CD4-positive, alpha-beta memory T cell (primary cell): Measurements from ENCODE around the gene WNT8B. TPM values are rescaled to one million over a fixed set of nuclear protein-coding genes. Genes with fewer than 3 reads are reported as not detected.

Source experiments
- CTCF ChIA-PET: fragments of 350-600 bp; sonication (Branson Sonifier 250); formaldehyde crosslinking; loops from one replicate; lab custom pipeline; 2021; ENCODE audit warnings: inconsistent platforms; ENCODE audit not compliant: partially characterized antibody; lab: Charles Lee
- POLR2A ChIA-PET: fragments of 350-600 bp; sonication (Branson Sonifier 250); formaldehyde crosslinking; loops from one replicate; lab custom pipeline; 2021; ENCODE audit not compliant: partially characterized antibody; lab: Charles Lee
- DNase-seq, 5 donors: peaks; one replicate each; pipeline versions ENCODE4 v3.0.0 to v3.0.0-alpha.2; 2020 to 2022; ENCODE audit warnings: mixed read lengths in 1 of 5
- H3K27ac ChIP-seq: one replicate; pipeline ENCODE4 v1.7.0; 2013; ENCODE audit warnings: low read depth, low read length
- H3K27me3 ChIP-seq: 2 replicates; pipeline ENCODE4 v1.7.0; 2013; ENCODE audit warnings: mild to moderate bottlenecking, low read length, moderate library complexity; ENCODE audit not compliant: insufficient read depth
- H3K36me3 ChIP-seq: 2 replicates; pipeline ENCODE4 v1.7.0; 2013; ENCODE audit warnings: mild to moderate bottlenecking, low read length, moderate library complexity; ENCODE audit not compliant: insufficient read depth
- H3K4me1 ChIP-seq: 2 replicates; pipeline ENCODE4 v1.7.0; 2013; ENCODE audit warnings: mild to moderate bottlenecking, low read length, moderate library complexity; ENCODE audit not compliant: insufficient read depth
- H3K4me3 ChIP-seq, 2 donors: one replicate each; pipeline ENCODE4 v1.7.0; 2013; ENCODE audit warnings: low read length in 2 of 2, mild to moderate bottlenecking in 1 of 2
- H3K9me3 ChIP-seq, 2 donors: one replicate each; pipeline ENCODE4 v1.7.0; 2013; ENCODE audit warnings: low read length in 2 of 2, control low read depth in 1 of 2; ENCODE audit not compliant: control insufficient read depth in 1 of 2
- H3K27ac Mint-ChIP-seq, 7 donors: one replicate each; pipeline ENCODE4 v1.8.0; 2020 to 2021; ENCODE audit warnings: mixed read lengths in 7 of 7, mild to moderate bottlenecking in 6 of 7, inconsistent platforms in 3 of 7, moderate library complexity in 3 of 7
- H3K27me3 Mint-ChIP-seq, 2 donors: one replicate each; pipeline ENCODE4 v1.8.0; 2020 to 2021; ENCODE audit warnings: mixed read lengths in 2 of 2
- H3K36me3 Mint-ChIP-seq, 2 donors: one replicate each; pipeline ENCODE4 v1.8.0; 2020 to 2021; ENCODE audit warnings: mixed read lengths in 2 of 2, inconsistent platforms in 1 of 2, mild to moderate bottlenecking in 1 of 2
- H3K4me1 Mint-ChIP-seq, 4 donors: one replicate each; pipeline ENCODE4 v1.8.0; 2020 to 2021; ENCODE audit warnings: mixed read lengths in 4 of 4, mild to moderate bottlenecking in 1 of 4
- H3K4me3 Mint-ChIP-seq, 8 donors: one replicate each; pipeline ENCODE4 v1.8.0; 2020 to 2021; ENCODE audit warnings: mixed read lengths in 8 of 8, mild to moderate bottlenecking in 7 of 8, moderate library complexity in 6 of 8, inconsistent platforms in 3 of 8
- H3K9me3 Mint-ChIP-seq, 8 donors: one replicate each; pipeline ENCODE4 v1.8.0; 2020 to 2021; ENCODE audit warnings: mixed read lengths in 8 of 8, mild to moderate bottlenecking in 5 of 8, inconsistent platforms in 3 of 8, moderate library complexity in 1 of 8
- intact Hi-C: fragments of 100-400 bp; cut with micrococcal nuclease; formaldehyde crosslinking; loops from one replicate; pipeline ENCODE4 v1.15.1; 2023
- polyA plus RNA-seq, 2 donors: library from polyadenylated mRNA; unstranded; fragments of 300-500 nt; fragmentation: Illumina TruSeq; gene quantifications; one replicate each; pipeline ENCODE4 v1.2.3, GENCODE V29; 2021
- total RNA-seq, 2 experiments: library from RNA; stranded (reverse); gene quantifications; one replicate each; pipeline ENCODE4 v1.2.3, GENCODE V29; 2021

Gene WNT8B
- total RNA-seq (not detected), polyA plus RNA-seq (not detected)

- no peaks in the 10 kb centered on the region for H3K4me1 Mint-ChIP-seq
- ChIA-PET POLR2A (no interaction called here), CTCF (interaction anchor here (1.8 kb wide), 1 partner anchor 19 kb away, joined by 5 read pairs; no protein-coding TSS in a partner anchor)
- H3K9me3 Mint-ChIP-seq, result peaks cover 0 to 4% (median 0%) of the 10 kb centered on the region in 8 donors
- H3K36me3 Mint-ChIP-seq, result no peaks in the 10 kb centered on the region
- H3K27me3 Mint-ChIP-seq, result no peaks in the 10 kb centered on the region
- no peak within 1 kb of the TSS for H3K4me3 Mint-ChIP-seq
- Histone ChIP-seq H3K27ac (no peak within 1 kb of the TSS), H3K36me3 (no peaks in the 10 kb centered on the region), H3K4me1 (no peaks in the 10 kb centered on the region), H3K4me3 (no peak within 1 kb of the TSS), H3K27me3 (no peaks in the 10 kb centered on the region), H3K9me3 (no peaks in the 10 kb centered on the region)
- peak within 1 kb of the TSS in 1 of 7 donors; percentile 55 for H3K27ac Mint-ChIP-seq
- no peak for DNase-seq
- intact Hi-C loops, result no loop called here
Measured at GRCh38 chr10:100462709-100463108, at the start of gene WNT8B. Gene WNT8B (plus strand): TSS chr10:100463009. CDS start chr10:100463169, 160 bp downstream.

GRCh38 chr10:100413173-100413572 is 49.6 kb upstream of the WNT8B start:
- H3K9me3 ChIP-seq, result no peaks in the 10 kb centered on the region
- Mint-ChIP-seq H3K4me1 (no peaks in the 10 kb centered on the region), H3K9me3 (peaks cover 0 to 1% (median 0%) of the 10 kb centered on the region in 8 donors), H3K36me3 (no peaks in the 10 kb centered on the region), H3K27ac (no peak overlapping the region), H3K27me3 (peaks cover 3 to 9% of the 10 kb centered on the region in 2 donors), H3K4me3 (no peak overlapping the region)
- H3K36me3 ChIP-seq, result no peaks in the 10 kb centered on the region
- no peak for DNase-seq
- POLR2A ChIA-PET, result interaction anchor here (0.7 kb wide), 1 partner anchor 67 kb away, joined by 3 read pairs; no protein-coding TSS in a partner anchor
- no peak overlapping the region for H3K27ac ChIP-seq
- no peak overlapping the region for H3K4me3 ChIP-seq
- intact Hi-C loops, result no loop called here
- CTCF ChIA-PET, result interaction anchor here (0.7 kb wide), 1 partner anchor 70 kb away, joined by 3 read pairs; no protein-coding TSS in a partner anchor
- H3K27me3 ChIP-seq, result no peaks in the 10 kb centered on the region
- no peaks in the 10 kb centered on the region for H3K4me1 ChIP-seq

- H3K27ac Mint-ChIP-seq, result peak overlapping the region in 1 of 7 donors; percentile 8
- no peaks in the 10 kb centered on the region for H3K9me3 ChIP-seq
- H3K4me3 Mint-ChIP-seq, result no peak overlapping the region
- no peak overlapping the region for H3K27ac ChIP-seq
- H3K4me3 ChIP-seq, result no peak overlapping the region
- ChIA-PET POLR2A (no interaction called here), CTCF (no interaction called here)
- no peaks in the 10 kb centered on the region for H3K36me3 Mint-ChIP-seq
- DNase-seq, result no peak
- no peaks in the 10 kb centered on the region for H3K4me1 Mint-ChIP-seq
- no peaks in the 10 kb centered on the region for H3K27me3 ChIP-seq
- H3K4me1 ChIP-seq, result no peaks in the 10 kb centered on the region
- H3K36me3 ChIP-seq, result no peaks in the 10 kb centered on the region
- H3K27me3 Mint-ChIP-seq, result peaks cover 0 to 7% of the 10 kb centered on the region in 2 donors
- intact Hi-C loops, result no loop called here
- no peaks in the 10 kb centered on the region for H3K9me3 Mint-ChIP-seq
Measured at GRCh38 chr10:100419911-100420449, 42.8 kb upstream of the WNT8B start.

GRCh38 chr10:100427374-100427773 is 35.4 kb upstream of the WNT8B start:
- no peaks in the 10 kb centered on the region for H3K4me1 Mint-ChIP-seq
- DNase-seq, result no peak
- H3K27me3 Mint-ChIP-seq, result peaks cover 3 to 6% of the 10 kb centered on the region in 2 donors
- no peak overlapping the region for H3K4me3 Mint-ChIP-seq
- ChIA-PET CTCF (no interaction called here), POLR2A (no interaction called here)
- H3K9me3 ChIP-seq, result no peaks in the 10 kb centered on the region
- H3K27ac ChIP-seq, result no peak overlapping the region
- H3K4me3 ChIP-seq, result no peak overlapping the region
- H3K9me3 Mint-ChIP-seq, result no peaks in the 10 kb centered on the region
- H3K27ac Mint-ChIP-seq, result no peak overlapping the region
- intact Hi-C loops, result no loop called here
- no peaks in the 10 kb centered on the region for H3K27me3 ChIP-seq
- H3K36me3 ChIP-seq, result no peaks in the 10 kb centered on the region
- no peaks in the 10 kb centered on the region for H3K36me3 Mint-ChIP-seq
- H3K4me1 ChIP-seq, result no peaks in the 10 kb centered on the region

- ChIA-PET POLR2A (interaction anchor here (0.8 kb wide), 1 partner anchor 75 kb away, joined by 3 read pairs; no protein-coding TSS in a partner anchor), CTCF (interaction anchor here (0.7 to 6.4 kb wide), 25 partner anchors 7 to 198 kb away, joined by 3 to 202 read pairs (median 4); partner anchors contain the start of genes HIF1AN, SCD and SEC31B)
- Histone ChIP-seq H3K4me3 (no peak overlapping the region), H3K27ac (no peak overlapping the region), H3K36me3 (no peaks in the 10 kb centered on the region), H3K27me3 (no peaks in the 10 kb centered on the region), H3K4me1 (no peaks in the 10 kb centered on the region), H3K9me3 (no peaks in the 10 kb centered on the region)
- no peaks in the 10 kb centered on the region for H3K36me3 Mint-ChIP-seq
- peak overlapping the region in 2 of 7 donors; percentile 11 to 14 for H3K27ac Mint-ChIP-seq
- peaks cover 2% of the 10 kb centered on the region in 2 donors for H3K27me3 Mint-ChIP-seq
- H3K4me1 Mint-ChIP-seq, result peaks cover 0 to 3% (median 1%) of the 10 kb centered on the region in 4 donors
- H3K9me3 Mint-ChIP-seq, result no peaks in the 10 kb centered on the region
- peak overlapping the region in 1 of 8 donors; percentile 4 for H3K4me3 Mint-ChIP-seq
- intact Hi-C loops, result loop anchor here (1.0 to 5.0 kb wide), 5 partner anchors 60 to 586 kb away; no protein-coding TSS in a partner anchor
- peak; percentile 87 to 93 (median 90) for DNase-seq
Measured at GRCh38 chr10:100433253-100434240, 29.3 kb upstream of the WNT8B start.

- H3K36me3 Mint-ChIP-seq, result no peaks in the 10 kb centered on the region
- no peak for DNase-seq
- H3K4me1 Mint-ChIP-seq, result peaks cover 0 to 3% (median 1%) of the 10 kb centered on the region in 4 donors
- peak overlapping the region in 1 of 8 donors; percentile 58 for H3K4me3 Mint-ChIP-seq
- ChIA-PET CTCF (no interaction called here), POLR2A (no interaction called here)
- no peaks in the 10 kb centered on the region for H3K4me1 ChIP-seq
- H3K27me3 ChIP-seq, result no peaks in the 10 kb centered on the region
- H3K27ac ChIP-seq, result no peak overlapping the region
- H3K27ac Mint-ChIP-seq, result peak overlapping the region in 1 of 7 donors; percentile 18
- no peaks in the 10 kb centered on the region for H3K36me3 ChIP-seq
- H3K9me3 ChIP-seq, result no peaks in the 10 kb centered on the region
- intact Hi-C loops, result no loop called here
- H3K27me3 Mint-ChIP-seq, result peaks cover 2% of the 10 kb centered on the region in 2 donors
- H3K9me3 Mint-ChIP-seq, result no peaks in the 10 kb centered on the region
- H3K4me3 ChIP-seq, result no peak overlapping the region
Measured at GRCh38 chr10:100436255-100436654, 26.6 kb upstream of the WNT8B start.
